Glutamatergic neuron (in vitro differentiated cells): ENCODE results near the gene S100P. TPM values are rescaled to one million over a fixed set of nuclear protein-coding genes. Genes with fewer than 3 reads are reported as not detected.

Source experiments
- DNase-seq: peaks from one replicate; pipeline ENCODE4 v3.0.0; 2022
- H3K27ac Mint-ChIP-seq: one replicate; pipeline ENCODE4 v1.8.0; 2020; ENCODE audit warnings: mild to moderate bottlenecking, mixed read lengths, inconsistent platforms; ENCODE audit not compliant: unreplicated experiment
- H3K27me3 Mint-ChIP-seq: one replicate; pipeline ENCODE4 v1.8.0; 2020; ENCODE audit warnings: mild to moderate bottlenecking, moderate library complexity, mixed read lengths, inconsistent platforms; ENCODE audit not compliant: unreplicated experiment
- H3K36me3 Mint-ChIP-seq: one replicate; pipeline ENCODE4 v1.8.0; 2020; ENCODE audit warnings: mild to moderate bottlenecking, mixed read lengths, inconsistent platforms; ENCODE audit not compliant: unreplicated experiment
- H3K4me1 Mint-ChIP-seq: one replicate; pipeline ENCODE4 v1.8.0; 2020; ENCODE audit warnings: mild to moderate bottlenecking, low read depth, mixed read lengths, inconsistent platforms; ENCODE audit not compliant: unreplicated experiment
- H3K4me3 Mint-ChIP-seq: one replicate; pipeline ENCODE4 v1.8.0; 2020; ENCODE audit warnings: mild to moderate bottlenecking, mixed read lengths, inconsistent platforms; ENCODE audit not compliant: unreplicated experiment
- H3K9me3 Mint-ChIP-seq: one replicate; pipeline ENCODE4 v1.8.0; 2020; ENCODE audit warnings: mild to moderate bottlenecking, moderate library complexity, mixed read lengths, inconsistent platforms; ENCODE audit not compliant: unreplicated experiment
- total RNA-seq: library from RNA; stranded (reverse); fragmentation: NEBNext Ultra II Directional; extraction: Animal tissue kit (Norgen Biotek cat#: 25700); gene quantifications from one replicate; pipeline ENCODE4 v1.2.1, GENCODE V29; 2021; ENCODE audit not compliant: unreplicated experiment
- TF ChIP-seq, protein P1 (sequence below): fragments of 200-600 bp; sonication (generic); IDR thresholded peaks from one replicate; pipeline ENCODE4 v1.5.0; 2021; ENCODE audit not compliant: partially characterized antibody, unreplicated experiment

S100P gene
- total RNA-seq, 1 donor from 2014 or later = not detected

DNA sequence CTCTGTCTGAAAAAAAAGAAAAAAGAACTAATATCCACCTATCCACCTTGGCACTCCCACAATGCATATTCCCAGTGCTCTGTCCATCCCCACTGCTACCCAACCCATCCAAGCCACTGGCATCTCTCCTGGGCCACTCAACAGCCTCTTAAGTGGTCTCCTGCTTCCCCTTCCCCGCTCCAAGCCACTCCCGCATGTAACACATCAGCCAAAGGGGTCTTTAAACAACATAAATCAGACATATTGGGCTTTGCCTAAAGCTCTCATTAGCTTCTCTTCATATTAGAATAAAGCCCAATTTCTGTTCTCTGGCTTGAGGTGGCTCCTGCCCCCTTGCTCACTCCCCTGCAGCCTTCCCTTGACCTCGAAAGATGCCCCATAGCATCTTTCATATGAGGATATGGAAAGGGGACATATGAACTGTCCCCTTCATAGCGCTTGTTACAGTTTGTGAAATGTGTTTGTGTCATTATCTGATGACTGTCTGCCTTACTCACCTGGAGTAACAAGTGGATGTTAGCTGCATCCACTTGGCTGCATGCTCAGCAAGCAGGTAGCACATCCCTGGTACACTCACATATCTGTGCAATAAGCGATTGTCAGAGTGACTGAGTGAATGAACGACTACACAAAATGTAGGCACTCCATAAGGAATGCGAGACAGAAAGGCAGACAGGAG lies 25.4 kb downstream of the S100P start:
- Mint-ChIP-seq H3K36me3 (no peaks in the 10 kb centered on the region), H3K4me3 (peak overlapping the region; percentile 27), H3K27me3 (peaks cover 7% of the 10 kb centered on the region), H3K27ac (peak overlapping the region; percentile 26), H3K4me1 (peaks cover 17% of the 10 kb centered on the region), H3K9me3 (peaks cover 4% of the 10 kb centered on the region)
- TF ChIP-seq, protein P1, sequence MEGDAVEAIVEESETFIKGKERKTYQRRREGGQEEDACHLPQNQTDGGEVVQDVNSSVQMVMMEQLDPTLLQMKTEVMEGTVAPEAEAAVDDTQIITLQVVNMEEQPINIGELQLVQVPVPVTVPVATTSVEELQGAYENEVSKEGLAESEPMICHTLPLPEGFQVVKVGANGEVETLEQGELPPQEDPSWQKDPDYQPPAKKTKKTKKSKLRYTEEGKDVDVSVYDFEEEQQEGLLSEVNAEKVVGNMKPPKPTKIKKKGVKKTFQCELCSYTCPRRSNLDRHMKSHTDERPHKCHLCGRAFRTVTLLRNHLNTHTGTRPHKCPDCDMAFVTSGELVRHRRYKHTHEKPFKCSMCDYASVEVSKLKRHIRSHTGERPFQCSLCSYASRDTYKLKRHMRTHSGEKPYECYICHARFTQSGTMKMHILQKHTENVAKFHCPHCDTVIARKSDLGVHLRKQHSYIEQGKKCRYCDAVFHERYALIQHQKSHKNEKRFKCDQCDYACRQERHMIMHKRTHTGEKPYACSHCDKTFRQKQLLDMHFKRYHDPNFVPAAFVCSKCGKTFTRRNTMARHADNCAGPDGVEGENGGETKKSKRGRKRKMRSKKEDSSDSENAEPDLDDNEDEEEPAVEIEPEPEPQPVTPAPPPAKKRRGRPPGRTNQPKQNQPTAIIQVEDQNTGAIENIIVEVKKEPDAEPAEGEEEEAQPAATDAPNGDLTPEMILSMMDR = no peak
- DNase-seq = no peak

DNA sequence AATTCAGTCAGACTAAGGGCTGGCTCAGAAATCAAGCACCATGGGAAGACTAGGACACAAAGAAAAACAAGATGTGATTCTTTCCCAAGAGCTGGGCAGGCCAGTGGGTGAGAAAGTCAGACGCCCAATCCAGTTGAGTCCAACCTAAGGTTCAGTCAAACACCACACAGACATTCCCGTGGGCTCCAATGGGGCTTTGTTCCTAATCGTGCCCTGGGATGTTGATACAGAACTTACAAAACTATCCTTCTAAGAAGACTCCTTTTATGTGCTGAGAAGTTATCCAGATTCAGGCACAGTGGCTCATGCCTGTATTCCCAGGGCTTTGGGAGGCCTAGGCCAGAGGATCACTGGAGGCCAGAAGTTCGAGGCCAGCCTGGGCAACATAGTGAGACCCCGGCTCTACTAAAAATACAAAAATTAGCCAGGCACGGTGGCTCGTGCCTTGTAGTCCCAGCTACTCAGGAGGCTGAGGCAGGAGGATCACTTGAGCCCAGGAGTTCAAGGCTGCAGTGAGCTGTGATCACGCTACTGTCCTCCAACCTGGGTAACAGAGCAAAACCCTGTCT lies 26.0 kb downstream of the S100P start:
- Mint-ChIP-seq H3K27me3 (peaks cover 4% of the 10 kb centered on the region), H3K36me3 (no peaks in the 10 kb centered on the region), H3K9me3 (peaks cover 4% of the 10 kb centered on the region), H3K4me3 (no peak overlapping the region), H3K4me1 (peaks cover 17% of the 10 kb centered on the region), H3K27ac (no peak overlapping the region)
- TF ChIP-seq, protein P1 = no peak
- DNase-seq = no peak

DNA sequence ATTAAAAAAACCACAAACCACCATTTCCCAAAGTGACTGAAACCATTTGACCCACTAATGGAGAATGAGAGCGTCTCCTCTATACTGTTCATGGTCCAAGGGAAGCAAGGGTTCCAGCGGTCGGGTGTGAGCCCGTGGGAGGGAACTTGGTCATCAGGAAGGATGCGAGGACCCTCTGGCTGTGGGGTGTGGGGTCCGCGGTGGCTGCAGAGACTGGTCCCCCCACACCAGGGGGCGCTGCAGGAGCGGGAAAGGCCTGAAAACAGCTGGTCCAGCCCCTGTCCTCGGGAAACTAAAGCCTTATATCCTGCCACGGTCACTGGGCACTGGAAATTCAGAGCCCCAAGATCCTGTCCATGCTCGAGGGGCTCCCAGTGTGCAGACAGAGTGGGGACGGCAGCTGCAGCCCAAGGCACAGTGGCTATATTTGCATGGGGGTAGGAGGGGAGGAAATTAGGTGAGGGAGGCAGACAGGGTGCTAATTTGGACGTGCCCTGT lies 26.6 kb downstream of the S100P start:
- Mint-ChIP-seq H3K4me1 (peaks cover 17% of the 10 kb centered on the region), H3K36me3 (no peaks in the 10 kb centered on the region), H3K9me3 (peaks cover 4% of the 10 kb centered on the region), H3K27ac (no peak overlapping the region), H3K27me3 (peaks cover 4% of the 10 kb centered on the region), H3K4me3 (no peak overlapping the region)
- DNase-seq = peak; percentile 97
- TF ChIP-seq, protein P1 = peak; percentile 91

DNA sequence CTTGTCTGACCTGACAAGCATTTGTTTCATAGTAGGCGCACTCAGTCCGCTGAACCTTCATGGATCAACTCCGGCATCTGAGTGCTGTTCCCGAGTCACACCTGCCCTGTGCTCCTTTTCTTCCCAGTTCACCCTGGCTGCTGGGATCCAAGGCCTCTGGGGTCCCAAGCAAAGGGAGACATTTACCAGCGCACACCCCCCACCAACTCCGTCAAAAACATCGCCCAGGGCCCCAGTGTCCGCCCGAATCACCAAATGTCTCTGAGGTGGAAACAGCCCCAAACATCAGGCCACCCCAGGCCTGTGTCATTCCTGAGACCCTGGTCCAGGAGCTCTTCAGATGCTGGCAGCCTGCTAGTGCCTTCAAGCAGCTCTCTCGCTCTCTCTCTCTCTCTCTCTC lies 27.4 kb downstream of the S100P start:
- DNase-seq = no peak
- Mint-ChIP-seq H3K4me1 (peaks cover 17% of the 10 kb centered on the region), H3K27me3 (peaks cover 2% of the 10 kb centered on the region), H3K36me3 (no peaks in the 10 kb centered on the region), H3K9me3 (peaks cover 1% of the 10 kb centered on the region), H3K4me3 (no peak overlapping the region), H3K27ac (no peak overlapping the region)
- TF ChIP-seq, protein P1 = no peak

DNA sequence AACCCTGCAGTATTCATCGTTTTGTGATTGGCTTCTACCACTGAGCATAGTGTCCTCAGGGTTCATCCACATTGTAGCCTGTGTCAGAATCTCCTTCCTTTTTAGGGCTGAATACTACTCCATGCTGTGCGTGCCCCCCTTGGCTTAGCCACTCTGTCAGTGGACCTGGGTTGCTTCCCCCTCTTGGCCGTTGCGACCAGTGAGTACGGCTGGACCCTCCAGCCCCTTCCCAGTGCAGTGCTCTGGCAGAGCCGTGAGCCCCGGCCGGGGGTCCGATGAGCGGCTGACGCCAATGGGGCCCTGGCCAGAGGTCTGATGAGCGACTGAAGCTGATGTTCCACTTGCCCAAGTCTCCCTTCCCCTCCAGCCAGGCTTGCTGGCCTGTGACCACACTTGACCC lies 29.2 kb downstream of the S100P start:
- H3K9me3 Mint-ChIP-seq = peaks cover 7% of the 10 kb centered on the region
- no peak overlapping the region for H3K27ac Mint-ChIP-seq
- H3K27me3 Mint-ChIP-seq = peaks cover 5% of the 10 kb centered on the region
- TF ChIP-seq, protein P1 = no peak
- H3K36me3 Mint-ChIP-seq = no peaks in the 10 kb centered on the region
- DNase-seq = no peak
- peaks cover 21% of the 10 kb centered on the region for H3K4me1 Mint-ChIP-seq
- no peak overlapping the region for H3K4me3 Mint-ChIP-seq
